ENCODE data around the gene PLCB1.

Gene PLCB1

GRCh38 chr20:8385247-8385646 lies 253.2 kb downstream of the PLCB1 start:
- H3K4me3 ChIP-seq (ENCODE audit: low read depth, low read length): no peak overlapping the region
- DNase-seq (ENCODE audit: low read depth): peak; percentile 66
- no peak for TF ChIP-seq POLR2A (IDR thresholded peaks at IDR 0.05; ENCODE audit: extremely low read depth, insufficient read length)
- no peak for TF ChIP-seq MAX (IDR thresholded peaks at IDR 0.05; ENCODE audit: low read depth, low read length)
- TF ChIP-seq CTCF (IDR thresholded peaks at IDR 0.05; ENCODE audit: low read depth, low read length): no peak
- TF ChIP-seq MYC (IDR thresholded peaks at IDR 0.05; ENCODE audit: low read depth, low read length): no peak

GRCh38 chr20:8386991-8387390 lies 254.9 kb downstream of the PLCB1 start:
- TF ChIP-seq POLR2A (IDR thresholded peaks at IDR 0.05; ENCODE audit: extremely low read depth, insufficient read length): no peak
- TF ChIP-seq MAX (IDR thresholded peaks at IDR 0.05; ENCODE audit: low read depth, low read length): no peak
- TF ChIP-seq CTCF (IDR thresholded peaks at IDR 0.05; ENCODE audit: low read depth, low read length): no peak
- TF ChIP-seq MYC (IDR thresholded peaks at IDR 0.05; ENCODE audit: low read depth, low read length): no peak
- H3K4me3 ChIP-seq (ENCODE audit: low read depth, low read length): no peak overlapping the region
- DNase-seq (ENCODE audit: low read depth): no peak

- H3K4me3 ChIP-seq (ENCODE audit: low read depth, low read length): no peak overlapping the region
- TF ChIP-seq MAX (IDR thresholded peaks at IDR 0.05; ENCODE audit: low read depth, low read length) (no peak), POLR2A (IDR thresholded peaks at IDR 0.05; ENCODE audit: extremely low read depth, insufficient read length) (no peak), MYC (IDR thresholded peaks at IDR 0.05; ENCODE audit: low read depth, low read length) (no peak), CTCF (IDR thresholded peaks at IDR 0.05; ENCODE audit: low read depth, low read length) (no peak)
- no peak for DNase-seq (ENCODE audit: low read depth)
Observed at GRCh38 chr20:8388141-8388540, 256.1 kb downstream of the PLCB1 start.

GRCh38 chr20:8388707-8389106 lies 256.6 kb downstream of the PLCB1 start:
- DNase-seq (ENCODE audit: low read depth): no peak
- TF ChIP-seq CTCF (IDR thresholded peaks at IDR 0.05; ENCODE audit: low read depth, low read length) (no peak), MYC (IDR thresholded peaks at IDR 0.05; ENCODE audit: low read depth, low read length) (no peak), MAX (IDR thresholded peaks at IDR 0.05; ENCODE audit: low read depth, low read length) (no peak), POLR2A (IDR thresholded peaks at IDR 0.05; ENCODE audit: extremely low read depth, insufficient read length) (no peak)
- H3K4me3 ChIP-seq (ENCODE audit: low read depth, low read length): no peak overlapping the region

- no peak overlapping the region for H3K4me3 ChIP-seq (ENCODE audit: low read depth, low read length)
- peak; percentile 63 for DNase-seq (ENCODE audit: low read depth)
- no peak for TF ChIP-seq MYC (IDR thresholded peaks at IDR 0.05; ENCODE audit: low read depth, low read length)
- TF ChIP-seq CTCF (IDR thresholded peaks at IDR 0.05; ENCODE audit: low read depth, low read length): no peak
- no peak for TF ChIP-seq POLR2A (IDR thresholded peaks at IDR 0.05; ENCODE audit: extremely low read depth, insufficient read length)
- no peak for TF ChIP-seq MAX (IDR thresholded peaks at IDR 0.05; ENCODE audit: low read depth, low read length)
Observed at GRCh38 chr20:8389381-8390036, 257.4 kb downstream of the PLCB1 start.
